HL-60 (cell line): ENCODE results near the gene CHURC1.
A peak's percentile ranks its signal among the peaks of the same experiment; 100 is the strongest.

Source experiments
- CTCF ChIP-seq: IDR thresholded peaks from one replicate; pipeline ENCODE4 v1.5.1; 2011; ENCODE audit warnings: low read length, control low read depth, inconsistent platforms; ENCODE audit not compliant: insufficient read depth
- GABPA ChIP-seq: IDR thresholded peaks from 2 replicates; pipeline ENCODE4 v1.6.1; 2012; ENCODE audit warnings: low read depth
- POLR2AphosphoS5 ChIP-seq: IDR thresholded peaks from 2 replicates; pipeline ENCODE4 v1.6.1; 2012; ENCODE audit warnings: low read depth
- REST ChIP-seq: IDR thresholded peaks from 2 replicates; pipeline ENCODE4 v1.6.1; 2012; ENCODE audit warnings: low read depth; ENCODE audit not compliant: insufficient replicate concordance

- TF ChIP-seq GABPA = no peak
- TF ChIP-seq POLR2AphosphoS5 = no peak
- peak; percentile 7 for TF ChIP-seq CTCF
- TF ChIP-seq REST = no peak
Observed at GRCh38 chr14:64983439-64984310, 69.4 kb downstream of the CHURC1 start.
